ENCODE measurements around the gene ESM1. TPM values are rescaled to one million over a fixed set of nuclear protein-coding genes. Genes with fewer than 3 reads are reported as not detected.

Gene ESM1, protein sequence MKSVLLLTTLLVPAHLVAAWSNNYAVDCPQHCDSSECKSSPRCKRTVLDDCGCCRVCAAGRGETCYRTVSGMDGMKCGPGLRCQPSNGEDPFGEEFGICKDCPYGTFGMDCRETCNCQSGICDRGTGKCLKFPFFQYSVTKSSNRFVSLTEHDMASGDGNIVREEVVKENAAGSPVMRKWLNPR
- not detected for polyA plus RNA-seq (2012; ENCODE audit: insufficient read depth, insufficient read length, low read depth)

- no peak within 1 kb of the TSS for H3K4me3 ChIP-seq (ENCODE audit: low read depth, low read length)
- H3K36me3 ChIP-seq, result no peaks in the 10 kb centered on the region
- TF ChIP-seq CTCF (IDR thresholded peaks at IDR 0.05; ENCODE audit: low read depth, low read length), result no peak
- H3K4me1 ChIP-seq, result no peaks in the 10 kb centered on the region
- DNase-seq, result no peak
- H3K27me3 ChIP-seq, result peaks cover 33% of the 10 kb centered on the region
- H3K9me3 ChIP-seq, result no peaks in the 10 kb centered on the region
Measured at GRCh38 chr5:54985301-54986268, at the start of gene ESM1. Gene ESM1, minus strand, starts transcription at chr5:54985593. Its CDS starts 76 bp downstream, at chr5:54985517.

DNA sequence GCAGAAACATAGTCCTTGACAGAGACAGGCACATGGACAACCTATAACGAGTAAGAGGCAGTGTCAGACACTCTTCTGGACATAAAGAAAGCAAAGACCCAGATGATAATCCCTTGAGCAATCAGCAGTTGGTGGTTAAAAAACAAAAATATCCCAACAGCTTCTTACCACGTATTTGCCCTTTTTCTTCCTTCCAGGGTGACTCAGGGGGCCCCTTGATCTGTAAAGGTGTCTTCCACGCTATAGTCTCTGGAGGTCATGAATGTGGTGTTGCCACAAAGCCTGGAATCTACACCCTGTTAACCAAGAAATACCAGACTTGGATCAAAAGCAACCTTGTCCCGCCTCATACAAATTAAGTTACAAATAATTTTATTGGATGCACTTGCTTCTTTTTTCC, 48.2 kb upstream of the ESM1 start:
- Histone ChIP-seq H3K4me1 (no peaks in the 10 kb centered on the region), H3K36me3 (no peaks in the 10 kb centered on the region), H3K27me3 (peaks cover 3% of the 10 kb centered on the region; the same call in 1 of the 2 replicates), H3K9me3 (no peaks in the 10 kb centered on the region), H3K4me3 (ENCODE audit: low read depth, low read length) (no peak overlapping the region)
- TF ChIP-seq CTCF (IDR thresholded peaks at IDR 0.05; ENCODE audit: low read depth, low read length), result no peak
- no peak for DNase-seq

DNA sequence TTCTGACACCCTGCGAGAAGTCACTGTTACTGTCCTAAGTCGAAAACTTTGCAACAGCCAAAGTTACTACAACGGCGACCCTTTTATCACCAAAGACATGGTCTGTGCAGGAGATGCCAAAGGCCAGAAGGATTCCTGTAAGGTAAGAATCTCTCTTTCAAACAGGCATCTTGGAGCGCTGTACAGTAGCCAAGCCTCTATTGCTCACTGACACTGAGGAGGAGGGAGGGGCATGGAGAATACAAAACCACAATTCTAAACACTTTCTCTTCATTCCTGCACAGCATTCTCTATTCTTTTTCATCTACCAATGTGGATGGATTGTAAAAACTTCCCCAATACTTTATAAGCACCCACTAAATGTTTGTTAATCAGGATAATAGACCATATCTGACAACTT, 46.1 kb upstream of the ESM1 start:
- H3K9me3 ChIP-seq, result no peaks in the 10 kb centered on the region
- no peaks in the 10 kb centered on the region for H3K4me1 ChIP-seq
- no peak for TF ChIP-seq CTCF (IDR thresholded peaks at IDR 0.05; ENCODE audit: low read depth, low read length)
- peaks cover 3% of the 10 kb centered on the region; the same call in 1 of the 2 replicates for H3K27me3 ChIP-seq
- no peaks in the 10 kb centered on the region for H3K36me3 ChIP-seq
- DNase-seq, result no peak
- no peak overlapping the region for H3K4me3 ChIP-seq (ENCODE audit: low read depth, low read length)

- Histone ChIP-seq H3K27me3 (peaks cover 3% of the 10 kb centered on the region; the same call in 1 of the 2 replicates), H3K36me3 (no peaks in the 10 kb centered on the region), H3K4me3 (ENCODE audit: low read depth, low read length) (no peak overlapping the region), H3K9me3 (no peaks in the 10 kb centered on the region), H3K4me1 (no peaks in the 10 kb centered on the region)
- no peak for TF ChIP-seq CTCF (IDR thresholded peaks at IDR 0.05; ENCODE audit: low read depth, low read length)
- DNase-seq, result no peak
Measured at GRCh38 chr5:55030676-55031369, 45.4 kb upstream of the ESM1 start.

- no peak for DNase-seq
- TF ChIP-seq CTCF (IDR thresholded peaks at IDR 0.05; ENCODE audit: low read depth, low read length), result no peak
- H3K4me3 ChIP-seq (ENCODE audit: low read depth, low read length), result no peak overlapping the region
- no peaks in the 10 kb centered on the region for H3K36me3 ChIP-seq
- H3K27me3 ChIP-seq, result peaks cover 3% of the 10 kb centered on the region; the same call in 1 of the 2 replicates
- no peaks in the 10 kb centered on the region for H3K9me3 ChIP-seq
- H3K4me1 ChIP-seq, result no peaks in the 10 kb centered on the region
Measured at GRCh38 chr5:55030220-55030619, 44.8 kb upstream of the ESM1 start.
